AG10803 (cell line): Measurements from ENCODE around the gene CELA2A.

Source experiments
- DNase-seq: peaks from one replicate; pipeline ENCODE4 v3.0.0; 2010; ENCODE audit warnings: low read depth
- H3K4me3 ChIP-seq: 2 replicates; pipeline ENCODE4 v1.5.1; 2011; ENCODE audit warnings: mild to moderate bottlenecking, low read length, control low read depth
- TF ChIP-seq, protein P1 (sequence below): conservative IDR thresholded peaks from 2 replicates; pipeline ENCODE4 v1.5.1; 2011; ENCODE audit warnings: mild to moderate bottlenecking, low read length, control low read depth, inconsistent platforms

CELA2A gene

DNA sequence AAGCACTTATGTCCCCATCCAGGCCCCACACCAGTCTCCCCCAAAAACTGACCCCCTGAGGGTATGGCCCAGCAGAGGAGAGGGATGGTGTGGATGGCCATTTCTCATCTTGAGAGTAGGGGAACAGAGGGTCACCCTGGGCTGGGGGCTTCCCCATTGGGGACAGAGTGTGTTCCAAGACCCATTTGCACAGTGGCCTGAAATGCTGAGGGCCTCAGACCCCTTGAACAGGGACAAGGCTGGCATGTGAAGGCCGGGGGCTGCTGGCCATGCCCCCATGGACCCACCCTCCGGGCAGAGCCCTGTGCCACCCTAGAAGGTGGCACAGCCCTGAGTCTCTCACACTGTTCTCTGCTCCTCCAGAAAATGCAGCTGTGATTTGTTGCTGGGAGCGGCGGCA lies 10.3 kb upstream of the CELA2A start:
- H3K4me3 ChIP-seq: no peak overlapping the region
- no peak for DNase-seq
- TF ChIP-seq, protein P1, sequence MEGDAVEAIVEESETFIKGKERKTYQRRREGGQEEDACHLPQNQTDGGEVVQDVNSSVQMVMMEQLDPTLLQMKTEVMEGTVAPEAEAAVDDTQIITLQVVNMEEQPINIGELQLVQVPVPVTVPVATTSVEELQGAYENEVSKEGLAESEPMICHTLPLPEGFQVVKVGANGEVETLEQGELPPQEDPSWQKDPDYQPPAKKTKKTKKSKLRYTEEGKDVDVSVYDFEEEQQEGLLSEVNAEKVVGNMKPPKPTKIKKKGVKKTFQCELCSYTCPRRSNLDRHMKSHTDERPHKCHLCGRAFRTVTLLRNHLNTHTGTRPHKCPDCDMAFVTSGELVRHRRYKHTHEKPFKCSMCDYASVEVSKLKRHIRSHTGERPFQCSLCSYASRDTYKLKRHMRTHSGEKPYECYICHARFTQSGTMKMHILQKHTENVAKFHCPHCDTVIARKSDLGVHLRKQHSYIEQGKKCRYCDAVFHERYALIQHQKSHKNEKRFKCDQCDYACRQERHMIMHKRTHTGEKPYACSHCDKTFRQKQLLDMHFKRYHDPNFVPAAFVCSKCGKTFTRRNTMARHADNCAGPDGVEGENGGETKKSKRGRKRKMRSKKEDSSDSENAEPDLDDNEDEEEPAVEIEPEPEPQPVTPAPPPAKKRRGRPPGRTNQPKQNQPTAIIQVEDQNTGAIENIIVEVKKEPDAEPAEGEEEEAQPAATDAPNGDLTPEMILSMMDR: no peak

DNA sequence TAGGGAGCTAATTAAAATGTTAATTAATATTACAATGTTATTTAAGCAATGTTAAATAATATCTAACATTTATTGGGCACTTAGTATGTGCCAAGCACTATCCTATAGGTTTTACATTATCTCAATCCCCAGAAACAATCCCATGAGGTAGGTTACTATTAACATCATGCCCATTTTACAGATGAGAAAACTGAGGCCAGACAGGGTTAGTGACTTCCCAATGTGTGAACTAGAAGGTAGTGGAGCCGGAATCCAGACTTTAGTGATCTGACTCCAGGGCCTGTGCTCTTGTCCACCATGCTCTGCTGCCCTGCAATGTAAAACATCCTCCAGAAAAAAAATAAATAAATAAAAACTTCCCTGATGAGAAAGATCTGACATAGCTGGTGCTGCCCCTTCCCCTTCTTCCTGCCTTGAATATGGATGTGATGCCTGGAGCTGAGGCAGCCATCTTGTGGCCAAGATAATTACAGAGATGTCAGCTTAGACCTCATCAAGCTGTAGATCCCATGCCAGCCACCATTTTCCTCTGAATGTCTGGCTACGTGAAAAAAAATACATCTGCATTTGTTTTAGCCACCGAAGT lies 7.6 kb upstream of the CELA2A start:
- no peak overlapping the region for H3K4me3 ChIP-seq
- TF ChIP-seq, protein P1: no peak
- no peak for DNase-seq

DNA sequence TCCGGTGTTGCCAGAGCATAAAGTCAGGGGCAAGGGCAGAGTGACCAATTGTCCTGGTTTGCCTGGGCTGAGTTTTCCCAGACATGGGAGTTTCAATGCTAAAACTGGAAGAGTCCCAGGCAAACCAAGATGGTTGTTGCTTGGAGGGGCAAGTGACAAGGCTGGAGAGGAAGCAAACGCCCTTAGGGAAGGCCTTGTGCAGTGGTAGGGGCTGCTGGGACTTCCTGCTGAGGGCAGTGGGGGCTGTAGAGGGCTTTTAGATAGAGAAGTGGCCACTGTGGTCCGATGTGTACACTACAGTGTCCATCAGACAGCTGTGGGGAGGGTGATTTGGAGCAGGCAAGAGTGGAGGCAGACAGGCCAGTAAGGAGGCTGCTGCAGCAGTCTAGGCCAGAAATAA lies 7.0 kb upstream of the CELA2A start:
- DNase-seq: no peak
- TF ChIP-seq, protein P1: no peak

DNA sequence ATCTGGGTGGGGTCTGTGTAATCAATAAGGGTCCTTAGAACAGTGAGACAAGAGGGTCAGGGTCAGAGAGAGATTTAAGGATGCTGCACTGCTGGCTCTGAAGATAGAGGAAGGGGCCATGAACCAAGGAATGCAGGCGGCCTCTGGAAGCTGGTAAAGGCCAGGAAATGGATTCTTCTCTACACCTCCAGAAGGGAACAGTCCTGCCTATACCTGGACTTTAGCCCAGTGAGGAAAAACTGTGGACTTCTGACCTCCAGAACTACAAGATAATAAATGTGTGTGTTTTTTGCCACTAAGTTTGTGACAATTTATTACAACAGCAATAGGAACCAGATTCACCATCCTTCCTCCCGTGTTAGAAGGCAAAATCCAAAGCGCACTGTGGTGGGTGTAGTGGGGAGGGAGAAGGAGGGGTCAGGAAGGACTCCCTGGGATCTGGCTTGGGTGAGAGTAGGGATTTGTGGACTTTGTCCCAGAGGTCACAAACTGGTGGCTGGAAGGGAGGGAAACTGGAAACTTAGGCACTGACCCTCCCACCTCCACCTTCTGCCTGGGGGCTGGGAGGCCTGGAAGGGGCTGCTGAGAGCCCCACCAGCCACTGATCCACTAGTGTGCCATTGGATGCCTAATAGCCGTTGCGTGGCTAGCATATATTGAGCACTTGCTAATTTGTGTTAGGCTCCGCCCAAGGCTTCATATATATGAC lies 5.4 kb upstream of the CELA2A start:
- TF ChIP-seq, protein P1: no peak
- H3K4me3 ChIP-seq: no peak overlapping the region
- DNase-seq: no peak

More for the DNA sequence above, 7.0 kb upstream of the CELA2A start:
- no peak overlapping the region for H3K4me3 ChIP-seq

DNA sequence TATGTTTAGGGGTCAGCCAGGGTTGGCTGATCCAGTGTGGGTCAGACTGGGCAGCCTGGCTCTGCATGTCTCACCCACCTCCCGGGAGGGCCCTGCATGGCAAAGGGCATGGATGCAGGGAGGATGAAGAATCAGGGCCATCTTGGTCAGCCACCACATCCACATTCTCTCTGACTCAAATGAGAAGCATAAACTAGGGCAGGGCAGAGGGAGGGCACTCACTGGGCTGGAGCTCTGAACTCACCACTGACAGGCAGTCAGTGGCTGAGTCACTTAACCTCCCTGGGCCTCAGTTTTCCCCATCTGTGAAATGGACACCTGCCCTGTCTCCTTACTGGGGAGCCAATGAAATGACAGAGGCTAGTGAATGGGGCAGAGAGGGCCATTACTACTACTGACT lies 4.3 kb upstream of the CELA2A start:
- DNase-seq: no peak
- H3K4me3 ChIP-seq: no peak overlapping the region
- TF ChIP-seq, protein P1: no peak

DNA sequence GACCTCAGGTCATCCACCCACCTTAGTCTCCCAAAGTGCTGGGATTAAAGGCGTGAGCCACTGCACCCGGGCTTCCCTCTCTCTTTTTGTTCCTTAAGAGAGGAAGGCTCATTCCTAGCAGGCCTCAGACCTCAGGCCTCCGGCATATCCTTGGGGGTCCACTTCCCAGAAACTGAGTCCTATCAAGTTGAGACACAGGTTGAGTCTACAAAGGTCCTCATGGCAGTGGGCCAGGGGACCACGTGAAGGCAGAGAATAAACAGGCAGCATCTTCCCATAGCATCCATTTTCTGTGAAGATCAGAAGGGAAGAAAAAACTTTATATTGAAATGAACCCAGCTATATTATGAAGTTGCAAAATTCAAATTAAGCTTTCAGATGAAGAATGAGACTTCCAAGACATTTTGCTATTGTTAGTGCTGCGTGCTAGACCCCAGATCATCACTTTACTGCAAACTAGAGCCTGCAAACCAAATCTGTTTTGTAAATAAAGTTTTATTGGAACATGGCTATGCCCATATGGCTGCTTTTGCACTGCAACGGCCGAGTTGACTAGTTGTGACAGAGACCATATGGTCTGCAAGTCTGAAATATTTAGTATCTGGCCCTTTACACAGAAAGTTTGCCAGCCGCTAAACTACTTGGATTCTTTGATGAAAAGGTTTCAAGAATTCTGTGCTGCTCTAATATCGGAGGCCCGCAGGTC lies 3.5 kb upstream of the CELA2A start:
- no peak for DNase-seq
- H3K4me3 ChIP-seq: no peak overlapping the region
- TF ChIP-seq, protein P1: no peak
